IPS-18c (cell line): ENCODE results near the gene NEURL4.

Source experiments
- H3K4me3 ChIP-seq: 2 replicates; pipeline ENCODE4 v1.7.0; 2013; ENCODE audit warnings: low read depth, mild to moderate bottlenecking, low read length, moderate library complexity; ENCODE audit not compliant: insufficient read depth
- H3K9me3 ChIP-seq: one replicate; pipeline ENCODE4 v1.6.1; 2013; ENCODE audit warnings: mild to moderate bottlenecking, low read length, moderate library complexity; ENCODE audit not compliant: control insufficient read depth, insufficient read depth

Gene NEURL4

GRCh38 chr17:7313088-7313889 lies 15.8 kb downstream of the NEURL4 start:
- H3K4me3 ChIP-seq = no peak overlapping the region
- H3K9me3 ChIP-seq = peaks cover 2% of the 10 kb centered on the region

DNA sequence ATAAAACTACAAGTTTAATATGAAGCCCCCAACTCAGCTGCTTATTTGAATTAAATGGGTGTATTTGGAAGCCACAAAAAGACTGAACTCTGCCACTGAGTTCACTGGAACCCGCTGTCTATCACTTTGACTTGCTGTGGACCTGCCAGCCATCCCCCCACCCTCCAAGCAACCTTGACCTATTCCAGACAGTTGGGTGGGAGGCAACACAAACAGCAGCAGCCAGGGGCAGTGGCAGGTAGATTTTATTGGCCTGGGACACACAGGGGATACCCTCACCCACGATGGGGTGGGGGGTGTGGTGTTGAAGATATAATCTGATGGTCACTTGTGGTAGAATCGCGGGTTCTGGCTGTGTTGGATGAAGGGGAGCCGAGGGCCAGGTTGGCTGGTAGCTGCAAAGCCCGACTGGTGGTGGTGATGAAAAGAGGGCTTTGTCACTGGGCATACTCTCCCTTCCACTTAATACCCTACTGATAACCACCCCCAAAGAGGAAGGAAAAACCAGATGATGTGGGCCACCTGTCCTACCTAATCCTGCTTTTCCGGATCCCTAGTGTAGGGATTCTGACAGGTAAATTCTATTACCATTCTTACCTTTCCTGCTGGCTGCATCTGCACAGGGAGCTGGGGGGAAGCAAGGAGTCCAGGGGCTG lies 16.6 kb downstream of the NEURL4 start:
- Histone ChIP-seq H3K9me3 (peaks cover 2% of the 10 kb centered on the region), H3K4me3 (no peak overlapping the region)

DNA sequence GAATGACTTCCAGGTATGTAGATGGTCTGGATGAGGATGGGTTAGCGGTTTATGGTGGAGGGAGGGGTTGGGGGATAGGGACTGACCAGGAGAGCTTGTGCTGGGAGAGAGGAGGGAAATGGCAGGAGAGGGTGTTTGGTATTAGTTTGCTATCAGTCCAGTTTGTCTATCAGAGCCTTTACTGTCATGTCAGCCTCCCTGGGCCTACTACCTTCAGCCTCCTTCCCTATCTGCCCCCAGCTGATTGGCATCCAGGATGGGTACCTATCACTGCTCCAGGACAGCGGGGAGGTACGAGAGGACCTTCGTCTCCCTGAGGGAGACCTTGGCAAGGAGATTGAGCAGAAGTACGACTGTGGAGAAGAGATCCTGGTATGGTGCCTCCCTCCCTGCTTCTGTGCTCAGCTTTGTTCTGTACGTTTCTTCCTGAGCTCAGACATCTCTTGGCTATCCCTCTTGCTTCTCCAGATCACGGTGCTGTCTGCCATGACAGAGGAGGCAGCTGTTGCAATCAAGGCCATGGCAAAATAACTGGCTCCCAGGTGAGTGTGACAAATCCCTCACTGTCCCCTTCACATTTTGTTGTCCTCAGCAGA lies 17.9 kb downstream of the NEURL4 start:
- no peak overlapping the region for H3K4me3 ChIP-seq

DNA sequence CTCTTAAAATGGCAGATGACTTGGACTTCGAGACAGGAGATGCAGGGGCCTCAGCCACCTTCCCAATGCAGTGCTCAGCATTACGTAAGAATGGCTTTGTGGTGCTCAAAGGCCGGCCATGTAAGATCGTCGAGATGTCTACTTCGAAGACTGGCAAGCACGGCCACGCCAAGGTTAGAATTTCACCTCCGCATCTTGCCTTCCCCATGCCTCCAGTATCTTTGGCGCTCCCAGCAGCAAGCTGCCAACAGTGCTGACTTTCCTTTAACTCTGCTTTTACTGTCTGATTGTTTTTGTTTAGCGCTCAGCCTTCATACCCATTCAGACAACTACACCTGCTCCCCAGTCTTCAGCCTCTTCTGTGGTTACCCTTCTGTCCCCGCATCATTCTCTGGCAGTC lies 19.5 kb downstream of the NEURL4 start:
- H3K9me3 ChIP-seq = no peaks in the 10 kb centered on the region
- no peak overlapping the region for H3K4me3 ChIP-seq

More for the DNA sequence above, 17.9 kb downstream of the NEURL4 start:
- H3K9me3 ChIP-seq = peaks cover 2% of the 10 kb centered on the region

GRCh38 chr17:7308625-7309433 lies 20.3 kb downstream of the NEURL4 start:
- Histone ChIP-seq H3K9me3 (no peaks in the 10 kb centered on the region), H3K4me3 (peak overlapping the region; percentile 96)

GRCh38 chr17:7307686-7308624 lies 21.2 kb downstream of the NEURL4 start:
- H3K4me3 ChIP-seq = peak overlapping the region; percentile 96
- H3K9me3 ChIP-seq = no peaks in the 10 kb centered on the region

- peak within 1 kb of the TSS; percentile 96 for H3K4me3 ChIP-seq
- no peaks in the 10 kb centered on the region for H3K9me3 ChIP-seq
These were observed 22.0 kb downstream of the NEURL4 start, which contains the start of gene EIF5A for GRCh38 chr17:7306911-7307685. EIF5A (plus strand) TSS chr17:7307628; CDS start chr17:7309636, 2,008 bp downstream.

- no peak overlapping the region for H3K4me3 ChIP-seq
- peaks cover 2% of the 10 kb centered on the region for H3K9me3 ChIP-seq
These were observed 25.0 kb downstream of the NEURL4 start for GRCh38 chr17:7304179-7304578.

GRCh38 chr17:7296189-7296861 lies 32.8 kb downstream of the NEURL4 start:
- Histone ChIP-seq H3K9me3 (no peaks in the 10 kb centered on the region), H3K4me3 (no peak overlapping the region; the same call in 1 of the 2 replicates)

- Histone ChIP-seq H3K9me3 (no peaks in the 10 kb centered on the region), H3K4me3 (peak overlapping the region; percentile 40; the same call in 1 of the 2 replicates)
These were observed 33.6 kb downstream of the NEURL4 start for GRCh38 chr17:7295230-7296180.

GRCh38 chr17:7294614-7295153 lies 34.5 kb downstream of the NEURL4 start, which contains the start of gene YBX2:
YBX2 (minus strand) TSS chr17:7294639; CDS start chr17:7294500, 139 bp downstream.
- H3K9me3 ChIP-seq = no peaks in the 10 kb centered on the region
- H3K4me3 ChIP-seq = peak within 1 kb of the TSS; percentile 43

GRCh38 chr17:7293816-7294613 lies 35.1 kb downstream of the NEURL4 start:
- Histone ChIP-seq H3K4me3 (peak overlapping the region; percentile 43), H3K9me3 (no peaks in the 10 kb centered on the region)

- no peak overlapping the region for H3K4me3 ChIP-seq
These were observed 36.0 kb downstream of the NEURL4 start for GRCh38 chr17:7293159-7293558.

More at GRCh38 chr17:7293159-7293558, 36.0 kb downstream of the NEURL4 start:
- H3K9me3 ChIP-seq = no peaks in the 10 kb centered on the region
